Stimulated activated naive CD8-positive, alpha-beta T cell treated with anti-CD3 and anti-CD28 coated beads, Interleukin-15, amount 100 ng/mL, for 72 hours (primary cell): Measurements from ENCODE around the gene E2F8.

ENCODE experiments used
- ATAC-seq: fragments of 150-1000 bp; cut with Tn5 transposase; 2 replicates; pipeline ENCODE4 v1.10.0; 2021; ENCODE audit warnings: mild to moderate bottlenecking, moderate library complexity
- DNase-seq, 2 donors: peaks; one replicate each; pipeline ENCODE4 v3.0.0; 2021 to 2022
- H3K27ac Mint-ChIP-seq, 2 donors: one replicate each; pipeline ENCODE4 v1.8.0; 2022; ENCODE audit warnings: mild to moderate bottlenecking in 2 of 2, mixed read lengths in 2 of 2, moderate library complexity in 2 of 2
- H3K27me3 Mint-ChIP-seq: one replicate; pipeline ENCODE4 v1.8.0; 2022; ENCODE audit warnings: mixed read lengths
- H3K4me1 Mint-ChIP-seq: one replicate; pipeline ENCODE4 v1.8.0; 2022; ENCODE audit warnings: mild to moderate bottlenecking, mixed read lengths
- H3K4me3 Mint-ChIP-seq, 2 donors: one replicate each; pipeline ENCODE4 v1.8.0; 2022; ENCODE audit warnings: mild to moderate bottlenecking in 2 of 2, mixed read lengths in 2 of 2, moderate library complexity in 1 of 2
- H3K9me3 Mint-ChIP-seq, 2 donors: one replicate each; pipeline ENCODE4 v1.8.0; 2022; ENCODE audit warnings: mixed read lengths in 2 of 2

E2F8 gene

GRCh38 chr11:19216709-19217374, 23.9 kb downstream of the E2F8 start:
- no peak overlapping the region for H3K4me3 Mint-ChIP-seq
- H3K27me3 Mint-ChIP-seq, result peaks cover 13% of the 10 kb centered on the region
- H3K9me3 Mint-ChIP-seq, result no peaks in the 10 kb centered on the region
- DNase-seq (no peak), ATAC-seq (no peak)
- H3K27ac Mint-ChIP-seq, result no peak overlapping the region
- no peaks in the 10 kb centered on the region for H3K4me1 Mint-ChIP-seq

GRCh38 chr11:19216021-19216420, 24.7 kb downstream of the E2F8 start:
- no peak for ATAC-seq
- no peak overlapping the region for H3K27ac Mint-ChIP-seq
- no peaks in the 10 kb centered on the region for H3K4me1 Mint-ChIP-seq
- no peak for DNase-seq
- H3K9me3 Mint-ChIP-seq, result no peaks in the 10 kb centered on the region
- peaks cover 13% of the 10 kb centered on the region for H3K27me3 Mint-ChIP-seq
- H3K4me3 Mint-ChIP-seq, result no peak overlapping the region

- ATAC-seq, result no peak
- no peak for DNase-seq
- Mint-ChIP-seq H3K27me3 (peaks cover 22% of the 10 kb centered on the region), H3K27ac (no peak overlapping the region), H3K4me3 (no peak overlapping the region), H3K4me1 (no peaks in the 10 kb centered on the region), H3K9me3 (no peaks in the 10 kb centered on the region)
These were observed 31.0 kb downstream of the E2F8 start for GRCh38 chr11:19209617-19210370.

GRCh38 chr11:19208959-19209546, 31.7 kb downstream of the E2F8 start:
- Mint-ChIP-seq H3K4me1 (no peaks in the 10 kb centered on the region), H3K27ac (no peak overlapping the region), H3K27me3 (peaks cover 16% of the 10 kb centered on the region)

GRCh38 chr11:19208181-19208580, 32.6 kb downstream of the E2F8 start:
- H3K4me3 Mint-ChIP-seq, result no peak overlapping the region
- H3K27me3 Mint-ChIP-seq, result peaks cover 16% of the 10 kb centered on the region

More at GRCh38 chr11:19208959-19209546, 31.7 kb downstream of the E2F8 start:
- ATAC-seq, result no peak
- Mint-ChIP-seq H3K9me3 (no peaks in the 10 kb centered on the region), H3K4me3 (no peak overlapping the region)
- no peak for DNase-seq

GRCh38 chr11:19204836-19205235, 35.9 kb downstream of the E2F8 start:
- Mint-ChIP-seq H3K9me3 (no peaks in the 10 kb centered on the region), H3K4me1 (no peaks in the 10 kb centered on the region)

More at GRCh38 chr11:19208181-19208580, 32.6 kb downstream of the E2F8 start:
- ATAC-seq (no peak), DNase-seq (no peak)
- Mint-ChIP-seq H3K27ac (no peak overlapping the region), H3K9me3 (no peaks in the 10 kb centered on the region), H3K4me1 (no peaks in the 10 kb centered on the region)

GRCh38 chr11:19201737-19202605, 38.8 kb downstream of the E2F8 start, which contains the start of gene CSRP3:
CSRP3 (minus strand) TSS chr11:19201983; CDS start chr11:19192448, 9,535 bp downstream.
- DNase-seq (no peak), ATAC-seq (no peak)
- peak within 1 kb of the TSS in 1 of 2 donors; percentile 48 for H3K27ac Mint-ChIP-seq
- H3K4me1 Mint-ChIP-seq, result no peaks in the 10 kb centered on the region
- no peak within 1 kb of the TSS for H3K4me3 Mint-ChIP-seq
- no peaks in the 10 kb centered on the region for H3K9me3 Mint-ChIP-seq
- H3K27me3 Mint-ChIP-seq, result peaks cover 14% of the 10 kb centered on the region

More at GRCh38 chr11:19204836-19205235, 35.9 kb downstream of the E2F8 start:
- H3K27ac Mint-ChIP-seq, result no peak overlapping the region
- ATAC-seq (no peak), DNase-seq (no peak)
- H3K4me3 Mint-ChIP-seq, result no peak overlapping the region
- peaks cover 24% of the 10 kb centered on the region for H3K27me3 Mint-ChIP-seq

GRCh38 chr11:19200410-19201201, 40.1 kb downstream of the E2F8 start:
- Mint-ChIP-seq H3K27ac (no peak overlapping the region), H3K27me3 (peaks cover 8% of the 10 kb centered on the region), H3K4me1 (no peaks in the 10 kb centered on the region), H3K9me3 (no peaks in the 10 kb centered on the region), H3K4me3 (no peak overlapping the region)
- ATAC-seq (no peak), DNase-seq (no peak)

GRCh38 chr11:19199771-19200170, 41.0 kb downstream of the E2F8 start:
- no peaks in the 10 kb centered on the region for H3K4me1 Mint-ChIP-seq
- no peak overlapping the region for H3K4me3 Mint-ChIP-seq
- DNase-seq (no peak), ATAC-seq (no peak)
- H3K27ac Mint-ChIP-seq, result peak overlapping the region in 1 of 2 donors; percentile 41
- H3K9me3 Mint-ChIP-seq, result no peaks in the 10 kb centered on the region
- peaks cover 8% of the 10 kb centered on the region for H3K27me3 Mint-ChIP-seq

- H3K4me1 Mint-ChIP-seq, result no peaks in the 10 kb centered on the region
These were observed 41.7 kb downstream of the E2F8 start for GRCh38 chr11:19199048-19199447.

GRCh38 chr11:19196432-19196831, 44.3 kb downstream of the E2F8 start:
- H3K4me1 Mint-ChIP-seq, result no peaks in the 10 kb centered on the region
- H3K4me3 Mint-ChIP-seq, result no peak overlapping the region
- ATAC-seq (no peak), DNase-seq (no peak)
- peaks cover 8% of the 10 kb centered on the region for H3K27me3 Mint-ChIP-seq
- H3K9me3 Mint-ChIP-seq, result no peaks in the 10 kb centered on the region
- H3K27ac Mint-ChIP-seq, result no peak overlapping the region

More at GRCh38 chr11:19199048-19199447, 41.7 kb downstream of the E2F8 start:
- no peak overlapping the region for H3K4me3 Mint-ChIP-seq
- DNase-seq, result no peak
- H3K9me3 Mint-ChIP-seq, result no peaks in the 10 kb centered on the region
- ATAC-seq, result no peak
- no peak overlapping the region for H3K27ac Mint-ChIP-seq
- H3K27me3 Mint-ChIP-seq, result peaks cover 8% of the 10 kb centered on the region

GRCh38 chr11:19194620-19195308, 46.0 kb downstream of the E2F8 start:
- Mint-ChIP-seq H3K27ac (peak overlapping the region in 1 of 2 donors; percentile 52), H3K27me3 (no peaks in the 10 kb centered on the region), H3K9me3 (no peaks in the 10 kb centered on the region), H3K4me3 (no peak overlapping the region), H3K4me1 (no peaks in the 10 kb centered on the region)
- DNase-seq, result no peak
- ATAC-seq, result no peak

GRCh38 chr11:19193916-19194315, 46.8 kb downstream of the E2F8 start:
- Mint-ChIP-seq H3K9me3 (no peaks in the 10 kb centered on the region), H3K4me3 (no peak overlapping the region), H3K27me3 (no peaks in the 10 kb centered on the region), H3K27ac (no peak overlapping the region), H3K4me1 (no peaks in the 10 kb centered on the region)
- ATAC-seq, result no peak
- no peak for DNase-seq

GRCh38 chr11:19191530-19192169, 49.1 kb downstream of the E2F8 start:
- no peak overlapping the region for H3K27ac Mint-ChIP-seq
- no peaks in the 10 kb centered on the region for H3K9me3 Mint-ChIP-seq
- DNase-seq, result no peak
- no peak overlapping the region for H3K4me3 Mint-ChIP-seq
- no peak for ATAC-seq
- no peaks in the 10 kb centered on the region for H3K4me1 Mint-ChIP-seq
- H3K27me3 Mint-ChIP-seq, result no peaks in the 10 kb centered on the region
